ENCODE results near the gene DCHS1. TPM values are rescaled to one million over a fixed set of nuclear protein-coding genes. Genes with fewer than 3 reads are reported as not detected.

DCHS1 gene
- total and polyA plus RNA-seq, 10 of the 15 experiments (the other 5 are each of a cell fraction or from before 2014, with no cell fraction given): 0.02 to 0.64 (median 0.18) TPM; not detected in 1

GRCh38 chr11:6653097-6653496 lies 2.5 kb downstream of the DCHS1 start:
- Histone ChIP-seq H4K20me1 (ENCODE audit: control insufficient read depth, insufficient read depth) (no peaks in the 10 kb centered on the region), H3K36me3 (ENCODE audit: control insufficient read depth in 2 of 2, insufficient read depth in 2 of 2, low read length in 1 of 2) (no peaks in the 10 kb centered on the region), H2AFZ (ENCODE audit: control insufficient read depth, low read depth, low read length) (no peak overlapping the region), H3K27me3 (replicated peaks in 1 of 2; ENCODE audit: control insufficient read depth in 2 of 2, insufficient read depth in 2 of 2, low read length in 1 of 2) (peaks cover 4% of the 10 kb centered on the region in 2 experiments), H3K27ac (ENCODE audit: control insufficient read depth, insufficient read depth) (no peak overlapping the region), H3K4me3 (no peak overlapping the region), H3K4me2 (ENCODE audit: control insufficient read depth, insufficient read depth) (no peak overlapping the region), H3K9ac (ENCODE audit: control insufficient read depth, insufficient read depth, low read length) (no peak overlapping the region), H3K9me3 (replicated peaks; ENCODE audit: control insufficient read depth, insufficient read depth, low read length) (no peaks in the 10 kb centered on the region), H3K4me1 (ENCODE audit: control insufficient read depth, insufficient read depth, low read length) (no peaks in the 10 kb centered on the region), H3K79me2 (ENCODE audit: control insufficient read depth, insufficient read depth, low read length) (no peaks in the 10 kb centered on the region)
- ChIA-PET SMC1A (ENCODE audit: uncharacterized antibody, unreplicated experiment) (interaction anchor here (1.4 kb wide), 2 partner anchors 11 to 17 kb away, joined by 3 read pairs; no protein-coding TSS in a partner anchor), RAD21 (ENCODE audit: unreplicated experiment) (interaction anchor here (0.6 kb wide), 1 partner anchor 104 kb away, joined by 3 read pairs; no protein-coding TSS in a partner anchor), POLR2A (no interaction called here), CTCF (no interaction called here)
- 64% methylated on average over 1 of the region's 1 CpG for WGBS (ENCODE audit: insufficient coverage, insufficient replicate concordance, low lambda C conversion rate, missing lambda C conversion rate)
- no peak for TF ChIP-seq IKZF1 (conservative IDR thresholded peaks at IDR 0.05)
- no peak for TF ChIP-seq NFIC (IDR thresholded peaks at IDR 0.05; ENCODE audit: low read depth, low read length)
- no peak for TF ChIP-seq SP1 (IDR thresholded peaks at IDR 0.05; ENCODE audit: low read depth, low read length)
- no peak for TF ChIP-seq CHD1 (IDR thresholded peaks at IDR 0.05; ENCODE audit: low read depth, low read length)
- TF ChIP-seq TCF7 (IDR thresholded peaks at IDR 0.05; ENCODE audit: borderline replicate concordance): no peak
- TF ChIP-seq NBN (IDR thresholded peaks at IDR 0.05): no peak
- TF ChIP-seq KAT2A (conservative IDR thresholded peaks at IDR 0.05; ENCODE audit: control insufficient read depth, low read depth, low read length): no peak
- TF ChIP-seq STAT1 (conservative IDR thresholded peaks at IDR 0.05): no peak
- TF ChIP-seq CHD4 (IDR thresholded peaks at IDR 0.05): no peak
- TF ChIP-seq MXI1 (IDR thresholded peaks at IDR 0.05; ENCODE audit: low read depth, low read length): no peak
- no peak for TF ChIP-seq ETV6 (conservative IDR thresholded peaks at IDR 0.05 in 1 of 2, IDR thresholded peaks at IDR 0.05 in 1 of 2; ENCODE audit: borderline replicate concordance in 1 of 2, low read depth in 1 of 2)
- TF ChIP-seq IRF3 (IDR thresholded peaks at IDR 0.05): no peak
- no peak for TF ChIP-seq SRF (IDR thresholded peaks at IDR 0.05; ENCODE audit: low read depth in 2 of 2, low read length in 2 of 2)
- TF ChIP-seq NR2C1 (IDR thresholded peaks at IDR 0.05): no peak
- intact Hi-C loops (cut with micrococcal nuclease; ENCODE audit: unreplicated experiment) (no loop called here), in situ Hi-C loops (cut with MboI) (no loop called here)
- BruUV-seq (replicated peaks): no TSS peak
- FAIRE-seq: no peak
- no peak for DNase-seq (ENCODE audit: low read depth, low spot score)
- no peak for ATAC-seq

Measured in GM12878 (cell line).